Small intestine (tissue), 7 donors: ENCODE results near the gene CAB39L. TPM values are rescaled to one million over a fixed set of nuclear protein-coding genes. Genes with fewer than 3 reads are reported as not detected.

ENCODE experiments used
- DNase-seq, 2 donors: peaks; one replicate each; pipeline versions ENCODE4 v3.0.0 to v3.0.0-alpha.2; 2013
- FAIRE-seq: peaks from 2 replicates; lab custom pipeline; 2012; peaks lifted over from hg19 to GRCh38; lab: Jason Lieb, UNC
- H3K27ac ChIP-seq, 3 donors: one replicate each; pipeline ENCODE4 v1.5.1; 2013; ENCODE audit warnings: low read length in 2 of 3, mild to moderate bottlenecking in 2 of 3, control low read depth in 1 of 3, inconsistent platforms in 1 of 3, low read depth in 1 of 3, moderate library complexity in 1 of 3
- H3K27me3 ChIP-seq, 3 donors: one replicate each; pipeline ENCODE4 v1.6.1; 2013; ENCODE audit warnings: low read length in 3 of 3, inconsistent platforms in 1 of 3; ENCODE audit not compliant: control insufficient read depth in 3 of 3, insufficient read depth in 3 of 3
- H3K36me3 ChIP-seq, 3 donors: one replicate each; pipeline ENCODE4 v1.6.1; 2013; ENCODE audit warnings: low read length in 3 of 3, inconsistent platforms in 1 of 3, low read depth in 1 of 3, mild to moderate bottlenecking in 1 of 3, moderate library complexity in 1 of 3; ENCODE audit not compliant: control insufficient read depth in 3 of 3, insufficient read depth in 2 of 3
- H3K4me1 ChIP-seq, 3 donors: one replicate each; pipeline ENCODE4 v1.6.1; 2013; ENCODE audit warnings: low read length in 2 of 3, inconsistent platforms in 1 of 3, low read depth in 1 of 3, mild to moderate bottlenecking in 1 of 3, moderate library complexity in 1 of 3; ENCODE audit not compliant: control insufficient read depth in 3 of 3, insufficient read depth in 2 of 3
- H3K4me3 ChIP-seq, 3 donors: one replicate each; pipeline ENCODE4 v1.5.1; 2013; ENCODE audit warnings: low read length in 3 of 3, control low read depth in 1 of 3, inconsistent platforms in 1 of 3, low read depth in 1 of 3, mild to moderate bottlenecking in 1 of 3, moderate library complexity in 1 of 3
- H3K9me3 ChIP-seq, 2 donors: one replicate each; pipeline ENCODE4 v1.6.1; 2013; ENCODE audit warnings: low read depth in 1 of 2, low read length in 1 of 2; ENCODE audit not compliant: control insufficient read depth in 2 of 2, insufficient read depth in 1 of 2
- WGBS, 3 donors: extraction: QIAGEN DNeasy Blood & Tissue Kit; methylation state at CpG; one replicate each; pipeline ENCODE4 v1.1.7; 2013; 5-methylcytosine and 5-hydroxymethylcytosine counted together
- polyA plus RNA-seq, 4 donors: library from polyadenylated mRNA; stranded (reverse) in 3 of 4; unstranded in 1 of 4; fragments of 200-250 nt in 3 of 4; fragments of 120-200 nt in 1 of 4; gene quantifications; one replicate each; pipeline versions ENCODE4 v1.2.1 to v1.2.3, GENCODE V29; 2013
- donor health status: healthy with polysubstance abuse.
- donor health status: control.
- donor health status: control.
- donor health status: Bipolar disorder and iron deficiency.
- donor health status: healthy.

Gene CAB39L
- polyA plus RNA-seq, 4 donors: 1.6 to 5.6 (median 3.7) TPM

- Histone ChIP-seq H3K4me3 (no peak overlapping the region), H3K4me1 (no peaks in the 10 kb centered on the region), H3K36me3 (no peaks in the 10 kb centered on the region), H3K27ac (no peak overlapping the region), H3K9me3 (no peaks in the 10 kb centered on the region), H3K27me3 (no peaks in the 10 kb centered on the region)
- WGBS, 3 donors: 83 to 93% (median 90%) methylated on average over 7 of the region's 7 CpGs
- DNase-seq: no peak
- FAIRE-seq: no peak
Measured at GRCh38 chr13:49437705-49438104, 6.2 kb downstream of the CAB39L start.

- 39 to 55% (median 53%) methylated on average over 3 of the region's 3 CpGs for WGBS, 3 donors
- no peak for FAIRE-seq
- Histone ChIP-seq H3K27me3 (no peaks in the 10 kb centered on the region), H3K36me3 (peaks cover 0 to 3% (median 0%) of the 10 kb centered on the region in 3 donors), H3K9me3 (no peaks in the 10 kb centered on the region), H3K27ac (no peak overlapping the region), H3K4me3 (no peak overlapping the region), H3K4me1 (no peaks in the 10 kb centered on the region)
- peak; percentile 8 to 9 for DNase-seq
Measured at GRCh38 chr13:49436890-49437289, 7.0 kb downstream of the CAB39L start.

DNA sequence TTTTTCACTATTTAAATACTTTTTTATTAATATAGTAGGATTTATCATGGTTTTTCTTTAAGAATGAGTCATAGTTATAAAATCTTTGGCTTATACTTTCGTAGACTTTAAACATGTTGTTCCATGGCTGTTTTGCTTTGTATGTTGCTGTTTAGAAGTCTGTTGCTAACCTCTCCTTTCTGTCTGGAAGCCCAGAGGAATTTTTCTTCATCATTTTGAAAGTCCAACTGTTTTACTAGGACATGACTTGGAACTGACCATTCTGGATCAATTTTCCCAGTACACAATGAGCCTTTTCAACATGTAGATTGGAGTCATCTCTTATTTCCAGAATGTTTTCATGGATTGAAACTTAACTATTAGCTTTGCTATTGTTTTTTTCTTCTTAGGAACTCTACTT lies 7.9 kb downstream of the CAB39L start:
- peaks cover 0 to 3% (median 0%) of the 10 kb centered on the region in 3 donors for H3K36me3 ChIP-seq
- WGBS, 3 donors: 73 to 84% (median 76%) methylated on average over 1 of the region's 1 CpG
- no peaks in the 10 kb centered on the region for H3K4me1 ChIP-seq
- DNase-seq (no peak), FAIRE-seq (no peak)
- no peak overlapping the region for H3K27ac ChIP-seq
- H3K27me3 ChIP-seq: no peaks in the 10 kb centered on the region
- H3K4me3 ChIP-seq: no peak overlapping the region
- no peaks in the 10 kb centered on the region for H3K9me3 ChIP-seq

DNA sequence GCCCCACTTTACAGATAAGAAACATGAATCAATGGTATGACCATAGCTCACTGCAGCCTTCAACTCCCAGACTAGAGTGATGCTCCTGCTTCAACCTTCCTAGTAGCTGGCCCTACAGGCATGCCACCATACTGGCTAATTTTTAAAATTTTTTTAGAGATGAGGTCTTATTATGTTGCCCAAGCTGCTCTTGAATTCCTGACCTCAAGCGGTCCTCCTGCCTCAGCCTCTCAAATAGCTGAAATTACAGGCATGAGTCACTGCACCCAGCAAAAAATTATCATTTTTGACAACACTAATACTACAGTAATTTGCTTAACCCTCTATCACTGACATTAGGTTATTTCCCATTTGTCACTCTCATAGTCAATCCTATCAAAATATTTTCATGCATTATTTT lies 14.7 kb downstream of the CAB39L start:
- H3K27ac ChIP-seq: no peak overlapping the region
- DNase-seq (no peak), FAIRE-seq (no peak)
- H3K9me3 ChIP-seq: no peaks in the 10 kb centered on the region
- 97 to 100% (median 97%) methylated on average over 1 of the region's 1 CpG for WGBS, 3 donors
- no peak overlapping the region for H3K4me3 ChIP-seq
- no peaks in the 10 kb centered on the region for H3K27me3 ChIP-seq
- peaks cover 0 to 3% (median 0%) of the 10 kb centered on the region in 3 donors for H3K36me3 ChIP-seq
- H3K4me1 ChIP-seq: no peaks in the 10 kb centered on the region

DNA sequence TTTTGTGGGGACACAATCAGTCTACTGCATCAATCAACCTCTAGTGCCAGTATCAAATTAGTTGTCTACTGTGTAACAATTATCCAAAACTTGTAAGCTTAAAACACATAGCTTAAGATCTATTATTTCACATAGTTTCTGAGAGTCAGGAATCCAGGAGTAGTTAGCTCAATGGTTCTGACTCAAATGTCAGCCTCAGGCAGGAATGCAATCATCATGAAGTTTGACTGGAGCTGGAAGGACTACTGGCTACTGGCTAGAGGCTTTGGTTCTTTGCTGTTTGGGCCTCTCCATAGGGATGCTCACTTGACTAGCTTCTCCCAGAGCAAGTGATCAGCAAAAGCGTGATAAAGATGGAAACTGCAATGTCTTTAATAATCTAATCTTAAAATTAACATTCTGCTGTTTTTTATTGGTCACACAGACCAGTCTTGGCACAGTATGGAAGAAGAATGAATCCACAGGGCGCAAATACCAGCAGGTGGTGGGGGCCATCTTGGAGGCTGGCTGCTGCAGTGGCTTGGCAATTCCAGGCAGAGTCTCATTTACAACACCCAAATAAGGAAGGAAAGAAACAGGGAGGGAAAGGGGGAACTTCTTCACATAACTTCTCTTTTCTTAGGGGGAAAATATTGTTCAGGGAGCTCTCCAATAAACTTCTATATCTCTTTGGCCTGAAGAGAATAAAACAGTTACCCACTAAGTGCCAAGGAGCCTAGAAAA lies 15.7 kb downstream of the CAB39L start:
- Histone ChIP-seq H3K27me3 (no peaks in the 10 kb centered on the region), H3K36me3 (peaks cover 0 to 3% (median 0%) of the 10 kb centered on the region in 3 donors), H3K9me3 (no peaks in the 10 kb centered on the region), H3K27ac (no peak overlapping the region), H3K4me1 (no peaks in the 10 kb centered on the region), H3K4me3 (no peak overlapping the region)
- FAIRE-seq (no peak), DNase-seq (no peak)
- WGBS, 3 donors: 92 to 100% (median 98%) methylated on average over 2 of the region's 2 CpGs

DNA sequence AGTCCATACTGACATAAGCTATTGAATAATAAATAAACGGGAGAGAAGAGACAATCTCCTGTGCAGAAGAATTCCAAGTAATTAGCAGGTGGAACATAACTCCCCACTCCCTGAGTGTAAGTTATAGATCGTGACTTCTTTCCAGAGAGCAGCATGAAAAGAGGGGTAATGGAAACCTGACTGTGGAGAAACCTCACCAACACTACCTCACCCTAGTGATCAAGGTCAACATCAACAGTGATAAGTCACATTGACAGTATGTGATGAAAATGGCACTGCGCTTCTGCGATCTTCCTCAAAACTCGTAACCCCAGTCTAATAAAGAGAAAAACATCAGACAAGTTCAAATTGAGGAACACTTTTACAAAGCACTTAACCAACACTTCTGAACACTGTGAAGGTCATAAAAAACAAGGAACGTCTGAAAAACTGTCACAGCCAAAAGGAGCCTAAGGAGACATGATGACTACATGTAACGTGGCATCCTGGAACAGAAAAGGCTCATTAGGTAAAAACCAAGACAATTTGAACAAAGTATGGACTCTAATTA lies 19.8 kb downstream of the CAB39L start:
- Histone ChIP-seq H3K4me1 (no peaks in the 10 kb centered on the region), H3K9me3 (no peaks in the 10 kb centered on the region), H3K36me3 (no peaks in the 10 kb centered on the region), H3K27ac (no peak overlapping the region), H3K4me3 (no peak overlapping the region), H3K27me3 (no peaks in the 10 kb centered on the region)
- FAIRE-seq (no peak), DNase-seq (no peak)
- WGBS, 3 donors: 80 to 83% (median 80%) methylated on average over 7 of the region's 7 CpGs

GRCh38 chr13:49421391-49421790 lies 22.5 kb downstream of the CAB39L start:
- H3K9me3 ChIP-seq: no peaks in the 10 kb centered on the region
- H3K4me1 ChIP-seq: no peaks in the 10 kb centered on the region
- H3K27me3 ChIP-seq: no peaks in the 10 kb centered on the region
- DNase-seq: peak; percentile 21 to 24
- H3K27ac ChIP-seq: no peak overlapping the region
- no peaks in the 10 kb centered on the region for H3K36me3 ChIP-seq
- 83 to 91% (median 85%) methylated on average over 3 of the region's 3 CpGs for WGBS, 3 donors
- no peak for FAIRE-seq
- no peak overlapping the region for H3K4me3 ChIP-seq

GRCh38 chr13:49419276-49419675 lies 24.6 kb downstream of the CAB39L start:
- Histone ChIP-seq H3K27me3 (no peaks in the 10 kb centered on the region), H3K9me3 (no peaks in the 10 kb centered on the region), H3K36me3 (no peaks in the 10 kb centered on the region), H3K4me1 (no peaks in the 10 kb centered on the region), H3K27ac (no peak overlapping the region), H3K4me3 (no peak overlapping the region)
- FAIRE-seq (no peak), DNase-seq (no peak)
- WGBS, 3 donors: 81 to 88% (median 85%) methylated on average over 3 of the region's 3 CpGs
